GM21390 (cell line): ENCODE results near the gene CCDC187.
"Not testable (repeated sequence)": the region's sequence is repeated elsewhere in the genome, so short reads cannot be mapped to it uniquely, and the experiment has no call there.

ENCODE experiments used
- ATAC-seq: cut with Tn5 transposase; IDR thresholded peaks from one replicate; pipeline ENCODE4 v1.9.1; 2021; ENCODE audit not compliant: unreplicated experiment

CCDC187 gene

DNA sequence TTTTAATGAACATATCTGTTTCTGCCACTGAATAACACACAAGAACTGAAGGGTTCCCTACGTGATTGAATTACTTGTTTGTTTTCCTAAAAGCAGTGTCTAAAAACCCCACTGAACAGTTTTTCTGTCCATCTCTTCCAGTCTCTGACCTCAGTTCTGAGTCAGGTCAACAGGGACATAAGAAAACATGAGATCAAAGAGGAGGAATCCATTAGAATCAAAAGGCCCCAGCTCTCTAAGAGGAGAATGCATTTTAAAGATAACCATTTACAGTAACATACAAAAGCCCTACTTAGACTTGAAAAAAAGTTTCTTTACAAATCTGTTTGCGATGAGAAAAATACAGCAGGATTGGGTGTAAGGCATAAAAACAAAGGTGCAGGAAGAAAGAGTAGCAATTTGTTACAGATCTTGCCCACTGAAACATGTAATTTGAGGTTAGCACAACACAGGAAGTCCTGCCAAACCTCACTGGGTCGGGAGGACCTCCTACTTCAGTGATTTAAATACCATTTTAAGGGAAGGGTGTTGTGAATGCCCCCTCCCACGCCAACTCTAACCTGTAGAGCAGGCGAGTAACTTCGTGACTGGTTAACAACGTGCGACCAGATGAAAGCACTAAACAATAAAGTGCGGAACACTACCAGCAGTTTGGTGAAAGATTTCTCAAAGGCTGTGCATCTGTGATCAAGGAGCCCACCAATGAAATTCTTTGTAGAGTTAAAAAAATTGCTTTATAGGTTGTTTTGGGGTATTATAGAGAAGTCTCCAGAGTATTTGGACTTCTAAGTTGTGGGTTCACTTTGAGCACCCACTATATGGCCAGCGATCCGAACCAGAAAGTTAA is 59.5 kb downstream of the CCDC187 start:
- ATAC-seq = no peak

GRCh38 chr9:136243631-136244030 is 60.3 kb downstream of the CCDC187 start:
- no peak for ATAC-seq

DNA sequence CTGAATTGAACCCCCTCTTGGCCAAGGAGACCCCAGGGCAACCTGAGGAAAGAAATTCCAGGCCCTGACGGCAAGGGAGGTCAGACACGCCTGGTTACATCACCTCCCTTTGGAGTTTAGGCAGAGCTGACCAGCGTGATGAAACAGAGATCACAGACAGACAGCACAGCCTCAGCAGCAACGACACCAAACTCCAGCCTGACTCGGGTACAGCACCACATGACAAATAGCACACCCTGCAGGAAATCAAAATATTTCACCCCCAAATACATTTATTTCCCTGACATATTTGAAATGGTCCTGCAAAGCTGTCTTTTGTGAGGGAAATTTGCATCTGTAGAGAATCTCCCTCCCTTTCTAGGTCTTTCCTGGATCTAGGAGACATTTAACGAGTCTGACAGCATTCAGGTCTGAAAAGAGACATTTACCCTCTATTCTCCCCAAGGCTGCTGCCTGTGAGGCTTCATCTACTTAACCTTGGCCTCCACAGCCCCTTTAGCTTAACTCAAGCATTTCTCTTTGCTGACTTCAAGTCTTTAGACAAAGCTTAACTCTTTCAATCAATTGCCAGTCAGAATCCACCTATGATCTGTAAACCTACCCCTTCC is 60.9 kb downstream of the CCDC187 start:
- no peak for ATAC-seq

DNA sequence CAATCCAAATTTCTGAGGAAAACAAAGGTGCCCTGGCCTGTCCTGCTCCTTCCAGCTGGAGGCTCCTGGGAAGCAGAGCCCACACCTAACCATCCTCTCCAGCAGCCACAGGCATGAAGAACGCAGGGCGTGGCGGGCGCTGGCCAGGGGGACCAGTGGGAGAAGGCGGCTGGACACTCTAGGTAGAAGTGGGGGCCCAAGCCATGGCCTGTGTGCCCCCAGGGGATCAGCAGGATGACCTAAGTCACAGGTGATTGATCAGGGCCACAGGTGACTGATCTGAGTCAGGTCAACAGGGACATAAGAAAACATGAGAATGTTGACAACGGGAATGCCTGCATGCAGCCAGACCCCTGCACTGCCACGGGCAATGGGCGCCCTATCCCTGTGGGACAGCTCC is 61.6 kb downstream of the CCDC187 start:
- no peak for ATAC-seq

GRCh38 chr9:136241542-136241941 is 62.4 kb downstream of the CCDC187 start:
- no peak for ATAC-seq

DNA sequence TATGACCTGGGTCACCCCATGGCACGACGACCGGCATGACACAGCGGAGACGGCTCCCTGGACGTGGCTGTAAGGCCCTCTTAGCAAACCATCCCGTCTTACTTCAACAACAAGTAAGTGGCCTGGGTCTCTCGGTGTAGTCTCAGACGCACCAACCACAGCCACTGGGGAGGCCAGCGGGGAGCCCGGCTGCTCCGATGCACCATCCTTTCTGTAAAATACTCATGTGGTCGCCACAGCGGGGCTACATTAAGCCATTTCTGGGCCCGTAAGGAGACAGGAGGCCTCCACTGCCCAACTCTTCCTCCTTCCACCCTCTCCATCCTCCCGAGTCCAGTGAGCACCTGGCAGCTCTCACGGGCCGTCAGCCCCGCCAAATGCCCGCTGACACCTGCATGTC is 63.0 kb downstream of the CCDC187 start:
- ATAC-seq = no peak

GRCh38 chr9:136239983-136240330 is 63.9 kb downstream of the CCDC187 start:
- ATAC-seq = no peak

- ATAC-seq = no peak
Measured at GRCh38 chr9:136239135-136239982, 64.5 kb downstream of the CCDC187 start.

DNA sequence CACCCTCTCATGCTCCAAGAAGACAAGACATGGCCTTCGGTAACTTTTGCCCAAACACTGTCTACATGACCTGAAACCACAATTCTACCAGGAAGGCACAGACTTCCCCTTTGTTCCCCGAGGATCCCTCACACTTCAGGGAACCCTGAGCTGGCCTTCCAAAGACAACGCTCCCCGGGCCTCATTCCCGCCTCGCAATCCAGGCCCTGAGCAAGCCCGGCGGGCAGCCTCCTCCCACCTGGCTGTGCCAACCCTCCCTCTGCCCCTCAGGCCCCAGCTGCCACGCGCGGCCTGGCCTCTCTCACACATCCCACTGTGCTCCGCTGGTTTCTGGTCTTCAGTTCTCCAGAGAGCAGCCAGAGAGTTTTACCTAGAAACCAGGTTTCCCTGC is 65.6 kb downstream of the CCDC187 start:
- ATAC-seq = no peak

- ATAC-seq = no peak
Measured at GRCh38 chr9:136237486-136238341, 66.2 kb downstream of the CCDC187 start.

DNA sequence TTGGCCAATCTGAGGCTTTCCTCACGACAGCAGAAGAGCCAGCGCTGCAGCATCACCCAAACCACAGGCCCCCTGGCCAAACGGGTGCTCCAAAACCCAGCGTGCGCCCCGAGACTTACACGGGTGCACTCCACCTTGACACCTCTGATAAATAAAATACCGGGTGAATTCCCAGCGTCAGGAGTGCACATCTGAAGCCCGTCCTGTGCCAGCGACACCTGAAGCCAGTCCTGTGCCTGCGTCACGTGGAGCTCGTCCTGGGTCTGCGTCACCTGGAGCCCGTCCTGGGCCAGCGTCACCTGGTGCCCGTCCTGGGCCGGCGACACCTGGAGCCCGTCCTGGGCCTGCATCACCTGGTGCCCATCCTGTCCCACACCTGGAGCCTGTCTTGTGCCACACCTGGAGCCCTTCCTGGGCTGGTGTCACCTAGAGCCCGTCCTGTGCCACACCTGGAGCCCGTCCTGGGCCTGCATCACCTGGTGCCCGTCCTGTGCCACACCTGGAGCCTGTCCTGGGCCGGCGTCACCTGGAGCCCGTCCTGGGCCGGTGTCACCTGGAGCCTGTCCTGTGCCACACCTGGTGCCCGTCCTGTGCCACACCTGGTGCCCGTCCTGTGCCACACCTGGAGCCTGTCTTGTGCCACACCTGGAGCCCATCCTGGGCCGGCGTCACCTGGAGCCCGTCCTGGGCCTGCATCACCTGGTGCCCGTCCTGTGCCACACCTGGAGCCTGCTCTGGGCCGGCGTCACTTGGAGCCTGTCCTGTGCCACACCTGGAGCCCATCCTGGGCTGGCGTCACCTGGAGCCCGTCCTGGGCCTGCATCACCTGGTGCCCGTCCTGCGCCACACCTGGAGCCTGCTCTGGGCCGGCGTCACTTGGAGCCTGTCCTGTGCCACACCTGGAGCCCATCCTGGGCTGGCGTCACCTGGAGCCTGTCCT is 67.2 kb downstream of the CCDC187 start:
- not testable (repeated sequence) for ATAC-seq

DNA sequence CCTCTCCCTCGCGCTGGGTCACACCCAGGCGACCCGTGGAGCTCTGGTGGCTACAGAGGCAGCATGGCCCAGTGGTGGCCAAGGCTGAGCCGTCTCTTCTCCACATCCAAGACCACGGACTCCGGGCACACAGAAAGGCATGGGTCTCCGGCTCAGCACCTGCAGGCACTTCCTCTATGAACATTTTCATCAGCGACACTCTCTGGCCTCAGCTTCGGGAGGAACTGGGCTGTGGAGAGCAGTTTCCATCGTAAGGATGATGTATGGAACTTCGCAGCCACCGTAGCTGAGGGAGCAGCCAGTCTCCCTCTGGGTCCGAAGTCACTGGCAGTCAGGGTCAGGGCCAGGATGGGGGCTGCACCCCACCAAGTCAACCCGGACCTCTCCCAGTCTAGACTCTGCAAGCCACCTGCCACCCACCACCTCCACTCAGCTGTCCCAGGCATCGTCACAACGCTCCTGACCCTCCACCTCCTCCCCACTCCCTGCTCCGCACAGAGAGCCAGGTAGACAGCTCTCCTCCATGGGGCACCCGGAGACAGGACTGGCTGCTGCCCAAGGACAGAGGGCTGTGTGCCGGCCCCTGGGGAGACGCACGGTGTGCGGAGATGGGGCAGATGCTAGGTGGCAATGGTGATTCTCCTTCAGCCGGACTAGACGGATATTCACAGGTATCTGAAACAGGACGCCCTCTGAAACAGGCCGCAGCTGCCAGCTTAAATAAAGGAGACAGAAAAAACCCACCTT is 68.0 kb downstream of the CCDC187 start:
- no peak for ATAC-seq

- no peak for ATAC-seq
Measured at GRCh38 chr9:136235171-136235570, 68.7 kb downstream of the CCDC187 start.

DNA sequence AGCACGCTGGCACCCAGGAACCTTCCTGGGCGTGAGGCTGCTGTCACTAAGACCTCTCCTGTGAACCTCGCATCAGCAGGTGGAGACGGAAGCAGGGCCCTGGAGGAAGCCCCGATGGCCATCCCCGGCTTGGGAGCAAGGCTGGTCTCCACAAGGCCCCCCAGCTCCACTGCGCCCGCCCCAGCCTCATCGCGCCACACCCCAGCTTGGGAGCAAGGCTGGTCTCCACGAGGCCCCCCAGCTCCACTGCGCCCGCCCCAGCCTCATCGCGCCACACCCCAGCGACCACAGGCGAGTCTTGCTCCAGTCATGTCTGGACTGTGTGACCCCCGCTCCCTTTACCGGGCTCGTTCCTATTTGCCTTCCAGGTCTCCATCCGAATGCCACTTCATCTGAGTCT is 69.3 kb downstream of the CCDC187 start:
- ATAC-seq = no peak

GRCh38 chr9:136233868-136234267 is 70.0 kb downstream of the CCDC187 start:
- no peak for ATAC-seq

DNA sequence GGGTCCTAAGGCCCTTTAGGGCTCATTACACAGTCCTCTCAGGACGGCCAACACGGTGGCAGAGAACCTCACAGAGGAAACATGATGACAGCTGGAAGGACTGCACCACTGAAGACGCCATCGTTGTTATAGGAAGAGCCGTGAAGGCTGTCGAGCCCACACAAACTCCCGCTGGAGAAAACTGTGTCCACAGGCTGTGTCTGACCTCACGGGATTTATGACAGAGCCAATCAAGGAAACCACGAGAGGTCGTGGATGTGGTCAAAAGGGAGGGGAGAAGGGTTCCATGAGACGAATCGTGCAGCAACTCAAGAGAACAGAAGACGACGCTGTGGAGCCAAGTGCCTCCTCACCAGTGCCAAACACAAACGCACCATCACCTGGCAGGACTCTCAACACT is 70.5 kb downstream of the CCDC187 start:
- ATAC-seq = no peak

DNA sequence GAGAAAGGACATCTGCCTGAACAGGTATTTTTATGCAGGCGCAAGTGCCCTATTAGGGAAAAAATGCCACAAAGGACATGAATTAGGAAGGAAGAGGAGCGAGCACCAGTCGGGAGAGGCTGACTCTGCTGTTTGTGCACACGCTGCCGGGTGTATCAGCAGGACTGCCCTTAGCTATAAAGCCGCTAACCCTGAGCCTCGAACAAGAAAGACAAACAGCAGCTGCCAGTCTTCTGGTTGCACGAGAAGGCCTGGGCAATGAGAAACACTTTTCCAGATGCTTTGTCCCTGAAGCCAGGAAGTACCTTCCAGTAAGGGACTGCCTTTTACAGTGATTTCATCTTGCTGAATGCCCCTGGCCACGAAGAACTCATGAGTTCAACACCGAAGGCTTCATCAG is 70.9 kb downstream of the CCDC187 start:
- ATAC-seq = no peak

GRCh38 chr9:136231478-136232297 is 72.2 kb downstream of the CCDC187 start:
- no peak for ATAC-seq
